GM21717 (cell line): ENCODE measurements around the gene ZNF771.
"Not testable (repeated sequence)": the region's sequence is repeated elsewhere in the genome, so short reads cannot be mapped to it uniquely, and the experiment has no call there.

Experiments
- ATAC-seq: cut with Tn5 transposase; IDR thresholded peaks from one replicate; pipeline ENCODE4 v1.9.1; 2021; ENCODE audit warnings: mild to moderate bottlenecking, moderate library complexity; ENCODE audit not compliant: unreplicated experiment

ZNF771 gene

DNA sequence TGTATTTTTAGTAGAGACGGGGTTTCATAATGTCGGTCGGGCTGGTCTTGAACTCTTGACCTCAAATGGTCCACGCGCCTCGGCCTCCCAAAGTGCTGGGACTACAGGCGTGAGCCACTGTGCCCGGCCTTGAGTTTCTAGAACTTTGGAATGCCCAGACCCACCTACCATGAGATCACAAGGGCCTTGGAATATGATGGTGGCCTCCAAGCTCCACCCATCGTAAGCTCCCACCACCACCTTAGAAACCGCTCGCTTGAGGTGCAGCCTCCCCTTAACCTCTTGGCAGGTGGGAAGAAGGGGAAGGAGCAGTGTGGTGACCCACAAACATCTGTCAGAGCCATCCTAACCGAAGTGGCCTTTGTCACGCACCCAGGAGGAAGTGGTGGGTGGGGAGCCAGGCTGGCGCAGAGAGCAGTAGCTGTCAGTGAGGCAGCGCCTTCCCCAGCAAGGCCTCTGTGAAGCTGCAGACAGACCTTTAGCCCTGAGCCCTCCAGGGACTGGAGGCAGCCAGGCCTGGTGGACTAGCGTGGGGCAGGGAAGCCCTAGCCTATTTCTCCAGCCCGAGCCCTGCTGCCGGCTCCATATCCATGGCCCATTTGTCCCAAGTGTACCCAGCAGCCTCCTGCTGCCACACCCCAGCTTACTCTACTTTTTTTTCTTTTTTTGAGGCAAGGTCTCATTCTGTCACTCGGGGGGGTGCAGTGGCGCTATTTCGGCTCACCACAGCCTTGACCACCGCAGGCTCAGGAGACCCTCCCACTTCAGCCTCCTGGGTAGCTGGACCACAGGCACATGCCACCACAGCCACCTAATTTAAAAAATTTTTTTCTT lies 51.4 kb downstream of the ZNF771 start:
- ATAC-seq, result peak; percentile 73

DNA sequence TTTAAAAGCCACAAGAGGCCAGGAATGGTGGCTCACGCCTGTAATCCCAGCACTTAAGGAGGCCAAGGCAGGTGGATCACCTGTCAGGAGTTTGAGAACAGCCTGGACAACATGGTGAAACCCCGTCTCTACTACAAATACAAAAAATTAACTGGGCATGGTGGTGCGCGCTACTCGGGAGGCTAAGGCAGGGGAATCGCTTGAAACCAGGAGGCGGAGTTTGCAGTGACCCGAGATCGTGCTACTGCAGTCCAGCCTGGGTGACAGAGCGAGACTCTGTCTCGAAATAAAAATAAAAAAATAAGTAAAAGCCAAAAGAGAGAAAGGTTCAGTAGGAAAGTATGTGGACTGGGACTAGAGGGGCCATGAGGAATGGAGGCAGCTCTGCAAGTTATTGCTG lies 52.0 kb downstream of the ZNF771 start:
- ATAC-seq, result no peak

DNA sequence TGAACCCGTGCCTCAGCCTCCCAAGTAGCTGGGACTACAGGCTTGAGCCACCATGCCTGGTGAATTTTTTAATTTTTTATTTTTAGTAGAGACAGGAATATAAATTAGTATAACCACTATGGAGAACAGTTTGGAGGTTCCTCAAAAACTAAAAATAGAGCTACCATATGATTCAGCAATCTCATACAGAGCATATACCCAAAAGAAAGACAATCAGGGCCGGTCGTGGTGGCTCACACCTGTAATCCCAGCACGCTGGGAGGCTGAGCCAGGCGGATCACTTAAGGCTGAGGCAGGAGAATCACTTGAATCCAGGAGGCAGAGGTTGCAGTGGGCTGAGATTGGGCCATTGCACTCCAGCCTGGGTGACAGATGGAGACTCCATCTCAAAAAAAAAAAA lies 54.0 kb downstream of the ZNF771 start:
- not testable (repeated sequence) for ATAC-seq

DNA sequence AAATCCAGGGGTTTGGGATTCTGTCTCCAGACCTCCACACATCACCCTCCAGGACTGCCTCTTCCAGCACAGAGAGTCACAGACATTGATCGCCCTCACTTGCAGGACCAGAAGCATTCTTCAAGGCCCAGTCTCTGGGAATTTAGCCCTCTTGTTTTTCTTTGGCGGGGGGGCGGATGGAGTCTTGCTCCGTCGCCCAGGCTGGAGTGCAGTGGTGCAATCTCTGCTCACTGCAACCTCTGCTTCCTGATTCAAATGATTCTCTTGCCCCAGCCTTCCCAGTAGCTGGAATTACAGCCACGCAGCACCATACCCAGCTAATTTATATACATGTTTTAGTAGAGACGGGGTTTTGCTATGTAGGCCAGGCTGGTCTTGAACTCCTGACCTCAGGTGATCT lies 56.7 kb downstream of the ZNF771 start:
- ATAC-seq, result no peak
